ENCODE data around the gene UBE2E1.

DNA sequence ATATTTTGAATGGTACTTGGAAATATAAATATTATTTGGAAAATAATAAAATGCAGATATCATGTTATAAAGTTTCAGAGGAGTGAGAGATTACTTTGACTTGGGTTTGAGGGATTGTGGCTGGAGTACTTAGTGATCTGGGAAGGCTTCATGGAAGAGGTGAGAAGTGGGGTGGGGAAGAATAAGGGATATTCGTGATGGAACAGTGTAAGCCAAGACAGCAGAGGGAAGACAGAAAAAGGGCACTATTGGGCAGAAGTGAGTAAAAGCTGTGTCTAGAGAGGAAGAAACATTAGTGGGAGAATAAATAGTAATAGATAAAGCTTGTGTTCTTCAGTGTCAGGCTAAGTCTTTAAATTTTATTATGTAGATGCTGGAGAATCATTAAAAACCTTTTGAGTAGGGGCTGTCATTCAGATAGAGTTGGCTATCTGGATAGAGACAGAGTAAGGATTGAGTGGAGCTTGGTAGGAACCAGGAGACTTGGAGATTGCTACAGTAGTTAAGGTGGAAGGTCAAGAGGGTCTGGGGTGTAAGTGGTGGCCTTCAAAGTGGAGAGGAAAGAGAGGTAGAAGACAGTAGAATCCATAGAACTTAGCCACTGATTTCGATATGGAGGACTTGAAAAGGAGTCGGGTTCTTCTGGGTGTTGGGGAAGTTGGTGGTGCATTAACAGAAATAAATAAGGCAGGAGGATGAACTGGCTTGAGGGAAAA lies 11.9 kb downstream of the UBE2E1 start:
- no peak for TF ChIP-seq HDGF (IDR thresholded peaks at IDR 0.05; ENCODE audit: borderline replicate concordance)
- no peak for TF ChIP-seq SP1 (IDR thresholded peaks at IDR 0.05)
